ENCODE measurements around the gene ACO2.

ACO2 gene

DNA sequence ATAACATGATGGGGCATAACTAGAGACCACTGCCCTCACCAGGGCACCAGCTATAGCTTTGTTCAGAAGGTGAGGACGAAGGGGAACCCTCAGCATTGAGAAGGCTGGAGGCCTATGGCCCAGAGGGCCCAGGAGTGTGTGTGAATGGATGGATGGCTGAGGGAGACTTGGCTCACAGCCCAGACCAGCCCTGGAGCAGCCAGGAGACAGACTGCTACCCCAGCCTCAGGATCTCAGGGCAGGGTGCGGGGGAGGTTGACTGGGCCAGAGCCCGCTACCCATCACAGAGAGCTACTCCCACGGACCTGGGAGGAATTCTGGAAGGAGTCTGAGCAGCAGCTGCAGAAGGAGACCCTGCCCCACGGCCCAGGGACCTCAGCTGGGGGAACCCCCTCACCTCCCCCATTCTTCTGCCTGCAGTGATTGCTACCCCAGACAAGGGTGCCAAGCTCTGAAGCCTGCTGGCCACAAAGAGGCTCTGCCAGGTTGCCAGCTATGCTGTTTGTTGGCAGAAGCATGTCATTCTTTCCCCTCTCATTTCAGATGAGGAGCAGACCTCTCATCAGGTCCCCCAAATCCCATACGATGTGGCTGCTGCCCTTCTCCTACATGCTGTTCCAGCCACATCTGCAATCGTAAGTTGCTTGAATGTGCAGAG is 86.5 kb downstream of the ACO2 start:
- TF ChIP-seq POLR2AphosphoS5 (IDR thresholded peaks at IDR 0.05; ENCODE audit: low read depth, low read length): no peak
- no peak for TF ChIP-seq SIN3A (IDR thresholded peaks at IDR 0.05; ENCODE audit: borderline replicate concordance, insufficient read depth, low read length)
- TF ChIP-seq TAF1 (IDR thresholded peaks at IDR 0.05; ENCODE audit: borderline replicate concordance, insufficient read depth, low read length): no peak
- TF ChIP-seq, protein P1, sequence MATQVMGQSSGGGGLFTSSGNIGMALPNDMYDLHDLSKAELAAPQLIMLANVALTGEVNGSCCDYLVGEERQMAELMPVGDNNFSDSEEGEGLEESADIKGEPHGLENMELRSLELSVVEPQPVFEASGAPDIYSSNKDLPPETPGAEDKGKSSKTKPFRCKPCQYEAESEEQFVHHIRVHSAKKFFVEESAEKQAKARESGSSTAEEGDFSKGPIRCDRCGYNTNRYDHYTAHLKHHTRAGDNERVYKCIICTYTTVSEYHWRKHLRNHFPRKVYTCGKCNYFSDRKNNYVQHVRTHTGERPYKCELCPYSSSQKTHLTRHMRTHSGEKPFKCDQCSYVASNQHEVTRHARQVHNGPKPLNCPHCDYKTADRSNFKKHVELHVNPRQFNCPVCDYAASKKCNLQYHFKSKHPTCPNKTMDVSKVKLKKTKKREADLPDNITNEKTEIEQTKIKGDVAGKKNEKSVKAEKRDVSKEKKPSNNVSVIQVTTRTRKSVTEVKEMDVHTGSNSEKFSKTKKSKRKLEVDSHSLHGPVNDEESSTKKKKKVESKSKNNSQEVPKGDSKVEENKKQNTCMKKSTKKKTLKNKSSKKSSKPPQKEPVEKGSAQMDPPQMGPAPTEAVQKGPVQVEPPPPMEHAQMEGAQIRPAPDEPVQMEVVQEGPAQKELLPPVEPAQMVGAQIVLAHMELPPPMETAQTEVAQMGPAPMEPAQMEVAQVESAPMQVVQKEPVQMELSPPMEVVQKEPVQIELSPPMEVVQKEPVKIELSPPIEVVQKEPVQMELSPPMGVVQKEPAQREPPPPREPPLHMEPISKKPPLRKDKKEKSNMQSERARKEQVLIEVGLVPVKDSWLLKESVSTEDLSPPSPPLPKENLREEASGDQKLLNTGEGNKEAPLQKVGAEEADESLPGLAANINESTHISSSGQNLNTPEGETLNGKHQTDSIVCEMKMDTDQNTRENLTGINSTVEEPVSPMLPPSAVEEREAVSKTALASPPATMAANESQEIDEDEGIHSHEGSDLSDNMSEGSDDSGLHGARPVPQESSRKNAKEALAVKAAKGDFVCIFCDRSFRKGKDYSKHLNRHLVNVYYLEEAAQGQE (IDR thresholded peaks at IDR 0.05; ENCODE audit: insufficient read depth in 1 of 2, low read depth in 2 of 2, low read length in 2 of 2): no peak
- no peak for TF ChIP-seq FOXP2 (optimal IDR thresholded peaks at IDR 0.05; ENCODE audit: borderline replicate concordance, extremely low read depth, extremely low read length, insufficient read depth)

DNA sequence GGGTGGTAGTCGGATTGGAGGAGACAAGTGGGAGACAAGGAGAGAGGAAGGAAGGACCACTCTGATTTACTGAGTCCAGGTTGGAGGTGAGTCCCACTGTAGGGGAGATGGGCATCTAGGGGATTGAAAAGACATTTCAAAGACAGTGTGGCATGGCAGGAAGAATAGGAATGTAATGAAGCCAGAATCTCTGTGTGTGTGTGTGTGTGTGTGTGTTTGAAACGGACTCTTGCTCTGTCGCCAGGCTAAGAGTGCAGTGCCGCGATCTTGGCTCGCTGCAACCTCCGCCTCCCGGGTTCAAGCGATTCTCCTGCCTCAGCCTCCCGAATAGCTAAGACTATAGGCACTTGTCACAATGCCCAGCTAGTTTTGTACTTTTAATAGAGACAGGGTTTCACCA is 87.6 kb downstream of the ACO2 start:
- TF ChIP-seq TAF1 (IDR thresholded peaks at IDR 0.05; ENCODE audit: borderline replicate concordance, insufficient read depth, low read length): no peak
- TF ChIP-seq, protein P1 (IDR thresholded peaks at IDR 0.05; ENCODE audit: insufficient read depth in 1 of 2, low read depth in 2 of 2, low read length in 2 of 2): no peak
- TF ChIP-seq SIN3A (IDR thresholded peaks at IDR 0.05; ENCODE audit: borderline replicate concordance, insufficient read depth, low read length): no peak
- no peak for TF ChIP-seq POLR2AphosphoS5 (IDR thresholded peaks at IDR 0.05; ENCODE audit: low read depth, low read length)
- no peak for TF ChIP-seq FOXP2 (optimal IDR thresholded peaks at IDR 0.05; ENCODE audit: borderline replicate concordance, extremely low read depth, extremely low read length, insufficient read depth)

DNA sequence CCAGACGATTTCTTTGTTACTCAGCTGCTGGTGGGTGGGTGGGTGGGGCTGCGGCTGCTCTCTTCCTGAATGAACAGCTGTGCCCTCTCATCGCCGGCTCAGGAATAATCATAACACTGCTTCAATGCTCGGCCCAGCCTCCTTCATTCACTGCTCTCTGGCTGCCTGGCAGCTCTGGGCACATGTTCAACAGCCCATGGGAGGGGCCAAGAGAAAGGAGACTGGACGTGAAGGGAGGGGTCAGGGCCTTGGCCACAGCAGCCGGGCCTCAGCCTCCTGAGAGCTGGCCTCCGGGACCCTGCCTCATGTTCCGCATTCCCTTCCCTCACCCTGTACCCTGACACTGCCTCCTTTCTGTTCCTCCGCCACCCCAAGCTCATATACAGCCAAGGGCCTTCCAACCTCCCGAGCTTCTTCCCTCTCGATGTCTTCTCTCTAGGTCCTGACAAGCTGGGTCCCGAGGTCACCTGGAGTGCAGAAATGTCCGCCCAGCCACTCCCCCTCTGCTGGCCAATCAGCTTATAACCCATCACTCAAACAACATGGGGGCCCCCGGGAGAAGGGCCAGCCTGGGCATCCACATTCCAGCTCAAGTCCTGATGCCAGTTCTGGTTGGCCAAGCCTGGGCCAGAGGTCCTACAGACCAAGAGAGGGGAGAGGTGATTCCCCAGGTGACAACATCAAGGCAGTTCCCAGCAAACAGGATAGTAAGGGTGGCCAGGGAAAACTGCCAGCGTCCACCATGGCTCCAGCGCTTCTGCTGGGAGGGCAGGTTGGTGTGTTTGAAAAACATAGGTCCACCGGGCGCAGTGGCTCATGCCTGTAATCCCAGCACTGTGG is 88.7 kb downstream of the ACO2 start:
- TF ChIP-seq, protein P1 (IDR thresholded peaks at IDR 0.05; ENCODE audit: insufficient read depth in 1 of 2, low read depth in 2 of 2, low read length in 2 of 2): no peak
- TF ChIP-seq FOXP2 (optimal IDR thresholded peaks at IDR 0.05; ENCODE audit: borderline replicate concordance, extremely low read depth, extremely low read length, insufficient read depth) (no peak), POLR2AphosphoS5 (IDR thresholded peaks at IDR 0.05; ENCODE audit: low read depth, low read length) (peak; percentile 19; the same call in 1 of the 2 replicates), TAF1 (IDR thresholded peaks at IDR 0.05; ENCODE audit: borderline replicate concordance, insufficient read depth, low read length) (no peak), SIN3A (IDR thresholded peaks at IDR 0.05; ENCODE audit: borderline replicate concordance, insufficient read depth, low read length) (no peak)

DNA sequence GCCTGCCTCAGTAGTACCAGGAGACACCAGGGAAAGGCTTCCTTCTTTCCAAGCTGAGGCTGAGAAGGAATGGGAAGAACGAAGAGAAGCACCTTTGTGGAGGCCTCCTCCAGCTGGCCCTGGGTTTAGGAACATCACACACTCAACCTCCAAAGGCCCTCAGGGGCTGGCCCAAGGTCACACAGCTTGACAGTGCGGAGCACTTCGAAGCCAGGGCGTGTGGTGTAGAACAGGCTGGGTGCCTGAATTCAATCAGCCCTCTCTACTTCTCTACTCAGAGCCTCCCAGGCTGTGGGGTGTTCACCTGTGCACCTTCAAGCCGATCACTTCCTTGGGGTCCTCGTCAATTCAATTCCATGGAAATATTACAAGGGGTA is 91.2 kb downstream of the ACO2 start:
- TF ChIP-seq, protein P1 (IDR thresholded peaks at IDR 0.05; ENCODE audit: insufficient read depth in 1 of 2, low read depth in 2 of 2, low read length in 2 of 2): no peak
- TF ChIP-seq SIN3A (IDR thresholded peaks at IDR 0.05; ENCODE audit: borderline replicate concordance, insufficient read depth, low read length) (no peak), POLR2AphosphoS5 (IDR thresholded peaks at IDR 0.05; ENCODE audit: low read depth, low read length) (no peak), FOXP2 (optimal IDR thresholded peaks at IDR 0.05; ENCODE audit: borderline replicate concordance, extremely low read depth, extremely low read length, insufficient read depth) (no peak)
